Endothelial cell of umbilical vein (primary cell): ENCODE results near the gene ERBB4. TPM values are rescaled to one million over a fixed set of nuclear protein-coding genes. Genes with fewer than 3 reads are reported as not detected.

ENCODE experiments used
- BruUV-seq: library from RNA; stranded (reverse); fragments of 400-500 nt; replicated peaks from 2 replicates; lab custom pipeline; 2021; lab: Mats Ljungman, UMichigan
- CTCF ChIA-PET: fragments of 300-600, 350-600 bp; sonication (Branson Sonifier 250); formaldehyde crosslinking; loops from one replicate; lab custom pipeline; 2021; ENCODE audit warnings: antibody characterized with exemption, inconsistent platforms; lab: Charles Lee
- POLR2A ChIA-PET: fragments of 300-600, 350-600 bp; sonication (Branson Sonifier 250); formaldehyde crosslinking; loops from one replicate; lab custom pipeline; 2021; ENCODE audit warnings: antibody characterized with exemption, inconsistent platforms; lab: Charles Lee
- DNase-seq: peaks from one replicate; pipeline ENCODE4 v3.0.0-alpha.2; 2011; ENCODE audit warnings: low read depth, low spot score
- FAIRE-seq: peaks from 2 replicates; lab custom pipeline; 2011; peaks lifted over from hg19 to GRCh38; lab: Jason Lieb, UNC
- H2AFZ ChIP-seq: 2 replicates; pipeline ENCODE4 v1.6.0; 2012; ENCODE audit warnings: low read depth, low read length, control low read depth, inconsistent platforms
- H3K27ac ChIP-seq: 2 replicates; pipeline ENCODE4 v1.5.1; 2011; ENCODE audit warnings: low read depth, mild to moderate bottlenecking, control low read depth, low read length, moderate library complexity; ENCODE audit not compliant: insufficient read depth
- H3K27me3 ChIP-seq, 2 experiments: 2 replicates each; pipeline versions ENCODE4 v1.6.0 to v1.6.1; 2011; ENCODE audit warnings: low read length in 2 of 2, mixed read lengths in 1 of 2; ENCODE audit not compliant: control insufficient read depth in 2 of 2, insufficient read depth in 2 of 2
- H3K36me3 ChIP-seq, 2 experiments: 2 replicates in 1 of 2; 3 replicates in 1 of 2; pipeline ENCODE4 v1.5.1; 2011; ENCODE audit warnings: low read length in 2 of 2, mild to moderate bottlenecking in 1 of 2, moderate library complexity in 1 of 2; ENCODE audit not compliant: control insufficient read depth in 2 of 2, insufficient read depth in 2 of 2; ENCODE audit errors: extremely low read depth in 1 of 2
- H3K4me1 ChIP-seq: 3 replicates; pipeline ENCODE4 v1.5.1; 2011; ENCODE audit warnings: mild to moderate bottlenecking, low read length; ENCODE audit not compliant: control insufficient read depth, insufficient read depth; ENCODE audit errors: extremely low read depth
- H3K4me2 ChIP-seq: 2 replicates; pipeline ENCODE4 v1.6.1; 2011; ENCODE audit warnings: low read length, control low read depth, mixed read lengths; ENCODE audit not compliant: insufficient read depth
- H3K4me3 ChIP-seq, 3 experiments: fragments of 200-600 bp in 1 of 3; sonication (generic), shearing (Covaris generic) in 1 of 3; replicated peaks in 1 of 3; 2 replicates each; pipeline ENCODE4 v1.5.1; 2011 to 2016; ENCODE audit warnings: control low read depth in 3 of 3, low read length in 3 of 3, mild to moderate bottlenecking in 2 of 3, inconsistent platforms in 1 of 3, low read depth in 1 of 3, moderate library complexity in 1 of 3; ENCODE audit not compliant: insufficient read depth in 1 of 3
- H3K79me2 ChIP-seq: 2 replicates; pipeline ENCODE4 v1.6.0; 2012; ENCODE audit warnings: low read length, inconsistent platforms; ENCODE audit not compliant: control insufficient read depth, insufficient read depth
- H3K9ac ChIP-seq: replicated peaks from 2 replicates; pipeline ENCODE3; 2011; ENCODE audit warnings: low read length, control low read depth; ENCODE audit not compliant: insufficient read depth; ENCODE audit errors: extremely low read depth
- H3K9me1 ChIP-seq: replicated peaks from 3 replicates; pipeline ENCODE4 v1.6.0; 2011; ENCODE audit warnings: mild to moderate bottlenecking, low read length; ENCODE audit not compliant: control insufficient read depth, insufficient read depth; ENCODE audit errors: extremely low read depth
- H3K9me3 ChIP-seq: replicated peaks from 2 replicates; pipeline ENCODE4 v1.5.1; 2012; ENCODE audit warnings: low read length, inconsistent platforms; ENCODE audit not compliant: control insufficient read depth, insufficient read depth
- H4K20me1 ChIP-seq: replicated peaks from 2 replicates; pipeline ENCODE3; 2011; ENCODE audit warnings: mild to moderate bottlenecking, low read length; ENCODE audit not compliant: control insufficient read depth, insufficient read depth; ENCODE audit errors: extremely low read depth
- CTCF ChIP-seq, 2 donors: IDR thresholded peaks; 1 replicate in 1 of 2; 2 replicates in 1 of 2; pipeline ENCODE4 v1.5.1; 2011; ENCODE audit warnings: low read length in 2 of 2, mild to moderate bottlenecking in 2 of 2, moderate library complexity in 2 of 2, control low read depth in 1 of 2, inconsistent platforms in 1 of 2, low read depth in 1 of 2; ENCODE audit not compliant: insufficient read depth in 1 of 2; ENCODE audit errors: extremely low read depth in 1 of 2
- EZH2 ChIP-seq: IDR thresholded peaks from 2 replicates; pipeline ENCODE4 v1.6.1; 2012; ENCODE audit warnings: borderline replicate concordance, low read depth, mild to moderate bottlenecking, moderate library complexity, low read length, inconsistent platforms; ENCODE audit not compliant: severe bottlenecking
- FOS ChIP-seq: IDR thresholded peaks from 2 replicates; pipeline ENCODE4 v1.6.1; 2011; ENCODE audit warnings: mild to moderate bottlenecking, low read length, moderate library complexity, borderline replicate concordance; ENCODE audit not compliant: insufficient read depth
- GATA2 ChIP-seq: IDR thresholded peaks from 2 replicates; pipeline ENCODE4 v1.7.0; 2011; ENCODE audit warnings: low read depth, mild to moderate bottlenecking, moderate library complexity, mixed read lengths, low read length; ENCODE audit not compliant: insufficient read length, insufficient read depth
- JUN ChIP-seq: IDR thresholded peaks from 2 replicates; pipeline ENCODE4 v1.6.1; 2011; ENCODE audit warnings: borderline replicate concordance, low read depth; ENCODE audit not compliant: insufficient read length, insufficient read depth
- MAX ChIP-seq: IDR thresholded peaks from 2 replicates; pipeline ENCODE4 v1.6.1; 2011; ENCODE audit not compliant: insufficient read depth, insufficient read length
- MYC ChIP-seq: IDR thresholded peaks from one replicate; pipeline ENCODE4 v1.6.1; 2011; ENCODE audit warnings: mild to moderate bottlenecking, low read depth, low read length
- POLR2A ChIP-seq: IDR thresholded peaks from 2 replicates; pipeline ENCODE4 v1.6.1; 2012; ENCODE audit warnings: low read depth, mild to moderate bottlenecking, control low read depth, low read length
- POLR2AphosphoS5 ChIP-seq: IDR thresholded peaks from 2 replicates; pipeline ENCODE4 v1.6.1; 2012; ENCODE audit warnings: low read depth, mild to moderate bottlenecking, control low read depth, low read length, moderate library complexity; ENCODE audit not compliant: insufficient read depth
- dilution Hi-C: fragments of 300-500 bp; cut with MboI; formaldehyde crosslinking; loops from one replicate; pipeline ENCODE4 v1.15.0; 2019; ENCODE audit warnings: low sequenced_read_pairs; ENCODE audit not compliant: extremely low pct_ligation_motif_present
- intact Hi-C: fragments of 100-400 bp; cut with micrococcal nuclease; formaldehyde crosslinking; loops from one replicate; pipeline ENCODE4 v1.10.0; 2022
- polyA plus RNA-seq, 4 experiments: library from polyadenylated mRNA; depleted of rRNA in 3 of 4; stranded (reverse) in 3 of 4; unstranded in 1 of 4; fragments of >200 nt; gene quantifications; 2 replicates each; pipeline versions ENCODE4 v1.2.1 to v1.2.3, GENCODE V29; 2011 to 2012; ENCODE audit warnings: missing spikeins in 1 of 4
- total RNA-seq: library from RNA; stranded (reverse); gene quantifications from 2 replicates; pipeline ENCODE4 v1.2.3, GENCODE V29; 2021

ERBB4 gene
- total and polyA plus RNA-seq, 2 donors (not counting 3 experiments of a cell fraction or from before 2014, with no cell fraction given) = 0.01 to 0.27 TPM

- peaks cover 7% of the 10 kb centered on the region for H3K4me1 ChIP-seq
- H3K4me3 ChIP-seq = no peak overlapping the region
- H3K79me2 ChIP-seq = no peaks in the 10 kb centered on the region
- ChIA-PET POLR2A (no interaction called here), CTCF (interaction anchor here (0.7 to 1.5 kb wide), 2 partner anchors 9 to 14 kb away, joined by 4 read pairs; no protein-coding TSS in a partner anchor)
- no peak for FAIRE-seq
- H3K27me3 ChIP-seq = no peaks in the 10 kb centered on the region
- H3K9ac ChIP-seq = no peak overlapping the region
- H3K9me3 ChIP-seq = no peaks in the 10 kb centered on the region
- no peaks in the 10 kb centered on the region for H3K36me3 ChIP-seq
- dilution Hi-C loops (no loop called here), intact Hi-C loops (loop anchor here (10.0 kb wide), 1 partner anchor 230 kb away; no protein-coding TSS in a partner anchor)
- no peak overlapping the region for H2AFZ ChIP-seq
- no TSS peak for BruUV-seq
- no peaks in the 10 kb centered on the region for H4K20me1 ChIP-seq
- H3K27ac ChIP-seq = no peak overlapping the region
- no peak overlapping the region for H3K4me2 ChIP-seq
- no peak for DNase-seq
- no peaks in the 10 kb centered on the region for H3K9me1 ChIP-seq
- TF ChIP-seq MAX = no peak
- no peak for TF ChIP-seq CTCF (IDR thresholded peaks at IDR 0.05; ENCODE audit: extremely low read depth in 1 of 2, insufficient read depth in 1 of 2, low read depth in 1 of 2, low read length in 2 of 2)
- no peak for TF ChIP-seq EZH2
- TF ChIP-seq FOS = no peak
- TF ChIP-seq POLR2AphosphoS5 = no peak
- no peak for TF ChIP-seq JUN
- TF ChIP-seq MYC = no peak
- TF ChIP-seq GATA2 = no peak
- no peak for TF ChIP-seq POLR2A
Measured at GRCh38 chr2:211755187-211755586, 783.4 kb downstream of the ERBB4 start.
